Hepatocyte (in vitro differentiated cells): ENCODE results near the gene MLST8. TPM values are rescaled to one million over a fixed set of nuclear protein-coding genes. Genes with fewer than 3 reads are reported as not detected.

ENCODE experiments used
- DNase-seq: peaks from one replicate; pipeline ENCODE4 v3.0.0-alpha.2; 2016; ENCODE audit warnings: low spot score
- H2AFZ ChIP-seq: fragments of 200-600 bp; sonication (generic); 2 replicates; pipeline ENCODE4 v1.6.0; 2016; ENCODE audit warnings: antibody characterized with exemption, mild to moderate bottlenecking
- H3K27ac ChIP-seq: fragments of 200-600 bp; sonication (generic); 2 replicates; pipeline ENCODE4 v1.5.1; 2016; ENCODE audit warnings: mild to moderate bottlenecking
- H3K27me3 ChIP-seq: fragments of 200-600 bp; sonication (generic); 2 replicates; pipeline ENCODE4 v1.6.1; 2016
- H3K36me3 ChIP-seq: fragments of 200-600 bp; sonication (generic); replicated peaks from 2 replicates; pipeline ENCODE4 v1.5.1; 2016; ENCODE audit warnings: low read depth; ENCODE audit not compliant: insufficient read depth
- H3K4me1 ChIP-seq: fragments of 200-600 bp; sonication (generic); 2 replicates; pipeline ENCODE4 v1.5.1; 2016; ENCODE audit warnings: mild to moderate bottlenecking, moderate library complexity; ENCODE audit not compliant: insufficient read depth
- H3K4me2 ChIP-seq: fragments of 200-600 bp; sonication (generic); 2 replicates; pipeline ENCODE4 v1.6.0; 2016
- H3K4me3 ChIP-seq: fragments of 200-600 bp; sonication (generic); 2 replicates; pipeline ENCODE4 v1.5.1; 2016; ENCODE audit warnings: mild to moderate bottlenecking
- H3K79me2 ChIP-seq: fragments of 200-600 bp; sonication (generic); 2 replicates; pipeline ENCODE4 v1.6.0; 2017; ENCODE audit warnings: mild to moderate bottlenecking
- H3K9me2 ChIP-seq: fragments of 200-600 bp; sonication (generic); replicated peaks from 2 replicates; pipeline ENCODE4 v1.6.0; 2017; ENCODE audit warnings: mild to moderate bottlenecking; ENCODE audit not compliant: insufficient read depth
- H3K9me3 ChIP-seq: fragments of 200-600 bp; sonication (generic); 2 replicates; pipeline ENCODE4 v1.5.1; 2016; ENCODE audit warnings: low read depth, mild to moderate bottlenecking
- H4K20me1 ChIP-seq: fragments of 200-600 bp; sonication (generic); 2 replicates; pipeline ENCODE4 v1.6.0; 2016; ENCODE audit warnings: mild to moderate bottlenecking; ENCODE audit not compliant: insufficient read depth, poor library complexity, severe bottlenecking
- CTCF ChIP-seq: fragments of 200-600 bp; sonication (generic); IDR thresholded peaks from 2 replicates; pipeline ENCODE4 v1.5.1; 2016; ENCODE audit warnings: antibody characterized with exemption, mild to moderate bottlenecking; ENCODE audit not compliant: poor library complexity
- EZH2 ChIP-seq: fragments of 200-600 bp; sonication (generic); IDR thresholded peaks from 2 replicates; pipeline ENCODE4 v1.6.1; 2016; ENCODE audit warnings: antibody characterized with exemption, mild to moderate bottlenecking, borderline replicate concordance
- EZH2phosphoT487 ChIP-seq: fragments of 200-600 bp; sonication (generic); IDR thresholded peaks from one replicate; pipeline ENCODE4 v1.6.1; 2018; ENCODE audit warnings: antibody characterized with exemption, mild to moderate bottlenecking, low read depth, moderate library complexity; ENCODE audit not compliant: unreplicated experiment, severe bottlenecking
- WGBS: methylation state at CpG from one replicate; pipeline ENCODE4 v1.1.6; 2016; ENCODE audit warnings: low lambda C conversion rate; ENCODE audit errors: missing lambda C conversion rate; 5-methylcytosine and 5-hydroxymethylcytosine counted together
- polyA plus RNA-seq: library from polyadenylated mRNA; unstranded; fragments of >200 nt; fragmentation: Nextera tagmentation; extraction: Ambion mirVana; gene quantifications from 2 replicates; pipeline ENCODE4 v1.2.1, GENCODE V29; 2016
- total RNA-seq: library from RNA; depleted of rRNA; stranded (reverse); fragments of >200 nt; gene quantifications from 2 replicates; pipeline ENCODE4 v1.2.3, GENCODE V29; 2014

MLST8 gene
- total and polyA plus RNA-seq, 2 experiments from 2014 or later: 28.3 to 88.3 TPM

- TF ChIP-seq CTCF (no peak), EZH2 (no peak), EZH2phosphoT487 (no peak)
- no peak for DNase-seq
- Histone ChIP-seq H3K9me3 (no peaks in the 10 kb centered on the region), H3K27ac (no peak overlapping the region), H3K36me3 (no peaks in the 10 kb centered on the region), H3K79me2 (no peaks in the 10 kb centered on the region), H3K4me3 (no peak overlapping the region), H3K4me2 (no peak overlapping the region), H3K9me2 (no peaks in the 10 kb centered on the region), H2AFZ (no peak overlapping the region), H3K27me3 (no peaks in the 10 kb centered on the region), H3K4me1 (no peaks in the 10 kb centered on the region), H4K20me1 (no peaks in the 10 kb centered on the region)
- WGBS: 90% methylated on average over 13 of the region's 13 CpGs
Observed at GRCh38 chr16:2186064-2186463, 19.2 kb upstream of the MLST8 start.

- H3K4me3 ChIP-seq: no peak overlapping the region
- H4K20me1 ChIP-seq: no peaks in the 10 kb centered on the region
- DNase-seq: no peak
- H3K79me2 ChIP-seq: no peaks in the 10 kb centered on the region
- no peak for TF ChIP-seq EZH2
- no peak for TF ChIP-seq CTCF
- no peak for TF ChIP-seq EZH2phosphoT487
- no peaks in the 10 kb centered on the region for H3K9me2 ChIP-seq
- H3K27ac ChIP-seq: no peak overlapping the region
- H3K4me2 ChIP-seq: no peak overlapping the region
- 92% methylated on average over 15 of the region's 20 CpGs for WGBS
- no peaks in the 10 kb centered on the region for H3K36me3 ChIP-seq
- no peaks in the 10 kb centered on the region for H3K9me3 ChIP-seq
- no peaks in the 10 kb centered on the region for H3K4me1 ChIP-seq
- no peak overlapping the region for H2AFZ ChIP-seq
- H3K27me3 ChIP-seq: no peaks in the 10 kb centered on the region
Observed at GRCh38 chr16:2186505-2186904, 18.7 kb upstream of the MLST8 start.

GRCh38 chr16:2187212-2187611 is 18.0 kb upstream of the MLST8 start:
- H3K36me3 ChIP-seq: no peaks in the 10 kb centered on the region
- no peaks in the 10 kb centered on the region for H4K20me1 ChIP-seq
- no peaks in the 10 kb centered on the region for H3K4me1 ChIP-seq
- H3K4me3 ChIP-seq: no peak overlapping the region
- H2AFZ ChIP-seq: no peak overlapping the region
- no peaks in the 10 kb centered on the region for H3K9me2 ChIP-seq
- WGBS: 90% methylated on average over 17 of the region's 17 CpGs
- H3K79me2 ChIP-seq: no peaks in the 10 kb centered on the region
- no peak for DNase-seq
- no peaks in the 10 kb centered on the region for H3K9me3 ChIP-seq
- no peak overlapping the region for H3K4me2 ChIP-seq
- TF ChIP-seq CTCF: no peak
- TF ChIP-seq EZH2: no peak
- no peak for TF ChIP-seq EZH2phosphoT487
- no peaks in the 10 kb centered on the region for H3K27me3 ChIP-seq
- H3K27ac ChIP-seq: no peak overlapping the region

GRCh38 chr16:2188395-2188794 is 16.9 kb upstream of the MLST8 start:
- H3K79me2 ChIP-seq: no peaks in the 10 kb centered on the region
- no peak overlapping the region for H3K4me3 ChIP-seq
- no peak overlapping the region for H3K4me2 ChIP-seq
- 92% methylated on average over 7 of the region's 8 CpGs for WGBS
- TF ChIP-seq CTCF: no peak
- TF ChIP-seq EZH2: no peak
- TF ChIP-seq EZH2phosphoT487: no peak
- H3K9me2 ChIP-seq: no peaks in the 10 kb centered on the region
- no peaks in the 10 kb centered on the region for H3K27me3 ChIP-seq
- H3K4me1 ChIP-seq: no peaks in the 10 kb centered on the region
- H3K27ac ChIP-seq: no peak overlapping the region
- no peak for DNase-seq
- H4K20me1 ChIP-seq: no peaks in the 10 kb centered on the region
- H3K9me3 ChIP-seq: no peaks in the 10 kb centered on the region
- no peaks in the 10 kb centered on the region for H3K36me3 ChIP-seq
- H2AFZ ChIP-seq: no peak overlapping the region
